Heart left ventricle (tissue), 16 donors: ENCODE results near the gene SH2D4B. TPM values are rescaled to one million over a fixed set of nuclear protein-coding genes. Genes with fewer than 3 reads are reported as not detected.

Source experiments
- ATAC-seq, 4 donors: fragments of 200-7000 bp; cut with Tn5 transposase; one replicate each; pipeline ENCODE4 v1.9.1; 2020 to 2022; ENCODE audit warnings: moderate library complexity in 4 of 4, mild to moderate bottlenecking in 3 of 4, moderate number of reproducible peaks in 1 of 4
- DNase-seq, 5 donors: peaks; one replicate each; pipeline ENCODE4 v3.0.0-alpha.2; 2020
- H3K27ac ChIP-seq, 12 donors: fragments of 200-600 bp; sonication (generic) in 4 of 12; one replicate each; pipeline versions ENCODE4 v1.5.0 to v1.8.0; 2016 to 2022; ENCODE audit warnings: mild to moderate bottlenecking in 2 of 12
- H3K27me3 ChIP-seq, 9 donors: fragments of 200-600 bp; sonication (generic) in 2 of 9; one replicate each; pipeline versions ENCODE4 v1.5.1 to v1.8.0; 2016 to 2022; ENCODE audit warnings: mild to moderate bottlenecking in 3 of 9
- H3K36me3 ChIP-seq, 9 donors: fragments of 200-600 bp; sonication (generic) in 2 of 9; one replicate each; pipeline versions ENCODE4 v1.5.0 to v1.8.0; 2018 to 2022; ENCODE audit warnings: mild to moderate bottlenecking in 2 of 9
- H3K4me1 ChIP-seq, 12 donors: fragments of 200-600 bp; sonication (generic) in 4 of 12; one replicate each; pipeline versions ENCODE4 v1.5.0 to v1.8.0; 2016 to 2022; ENCODE audit warnings: mild to moderate bottlenecking in 3 of 12
- H3K4me3 ChIP-seq, 12 donors: fragments of 200-600 bp; sonication (generic) in 4 of 12; one replicate each; pipeline versions ENCODE4 v1.5.0 to v1.8.0; 2017 to 2022; ENCODE audit warnings: mild to moderate bottlenecking in 9 of 12, moderate library complexity in 4 of 12
- H3K9me3 ChIP-seq, 12 donors: fragments of 200-600 bp; sonication (generic) in 4 of 12; one replicate each; pipeline versions ENCODE4 v1.5.0 to v1.8.0; 2016 to 2022; ENCODE audit warnings: mild to moderate bottlenecking in 1 of 12
- POLR2A ChIP-seq, 2 donors: fragments of 450-650 bp; IDR thresholded peaks; one replicate each; pipeline ENCODE4 v1.6.1; 2017; ENCODE audit warnings: antibody characterized with exemption in 2 of 2, mild to moderate bottlenecking in 2 of 2, moderate library complexity in 2 of 2
- WGBS, 4 donors: extraction: QIAGEN DNeasy Blood & Tissue Kit in 2 of 4; methylation state at CpG; one replicate each; pipeline versions ENCODE4 v1.1.5 to v1.1.7; 2013 to 2018; 5-methylcytosine and 5-hydroxymethylcytosine counted together
- intact Hi-C, 10 donors: fragments of 100-400 bp; cut with DNase I; formaldehyde crosslinking; loops; one replicate each; pipeline versions ENCODE4 v1.11.1 to v1.14.2; 2022
- polyA plus RNA-seq, 2 donors: library from polyadenylated mRNA; stranded (reverse); fragments of 200-250 nt; gene quantifications; one replicate each; pipeline ENCODE4 v1.2.3, GENCODE V29; 2013
- total RNA-seq, 9 donors: library from RNA; depleted of rRNA in 2 of 9; stranded (reverse); fragments of >200 nt in 2 of 9; fragmentation: NEBNext Ultra II Directional in 3 of 9; extraction: Animal tissue kit (Norgen Biotek cat#: 25700) in 3 of 9; gene quantifications; one replicate each; pipeline versions ENCODE4 v1.1.0 to v1.2.4, GENCODE V29; 2016 to 2023
- TF ChIP-seq, protein P1 (sequence below), 12 donors: fragments of 200-600 bp; sonication (generic) in 4 of 12; IDR thresholded peaks; one replicate each; pipeline versions ENCODE4 v1.5.0 to v1.8.0; 2018 to 2022; ENCODE audit warnings: antibody characterized with exemption in 12 of 12, mild to moderate bottlenecking in 5 of 12
- donor health status: ischemic (EF 13 %, LVEDD 7.1; RV severe dilation, severe dysfunction).
- donor health status: healthy with polysubstance abuse.
- donor health status: DM: no; HTN: yes; CAD: no.
- donor health status: DM: no; HTN: no; CAD: no.
- donor health status: ischemic (EF 25% LVEDD 6.9; RV normal size, moderate dysfunction).
- donor health status: ischemic (EF 25% LVEDD 5.7; RV mildly dilated, moderate dysfunction).
- donor health status: healthy.
- donor health status: DM: yes; HTN: yes; CAD: no.
- donor health status: ischemic (EF 35%, LVEDD 5.7; RV mildly dilated, moderate dysfunction).
- donor health status: nonischemic (EF 11% LVEDD 7.7; RV severe dilation, severe dysfunction).
- donor health status: DM: yes; HTN: yes; CAD: no.
- donor health status: PGD.
- donor health status: ischemic (EF 29% LVEDD 5.4; RV normal size, mild dysfunction).
- donor health status: nonischemic (EF 23%, LVEDD 6.1; RV moderate dilation, normal function).

Gene SH2D4B
- total and polyA plus RNA-seq, 11 donors, result 0.19 TPM; not detected in 10

DNA sequence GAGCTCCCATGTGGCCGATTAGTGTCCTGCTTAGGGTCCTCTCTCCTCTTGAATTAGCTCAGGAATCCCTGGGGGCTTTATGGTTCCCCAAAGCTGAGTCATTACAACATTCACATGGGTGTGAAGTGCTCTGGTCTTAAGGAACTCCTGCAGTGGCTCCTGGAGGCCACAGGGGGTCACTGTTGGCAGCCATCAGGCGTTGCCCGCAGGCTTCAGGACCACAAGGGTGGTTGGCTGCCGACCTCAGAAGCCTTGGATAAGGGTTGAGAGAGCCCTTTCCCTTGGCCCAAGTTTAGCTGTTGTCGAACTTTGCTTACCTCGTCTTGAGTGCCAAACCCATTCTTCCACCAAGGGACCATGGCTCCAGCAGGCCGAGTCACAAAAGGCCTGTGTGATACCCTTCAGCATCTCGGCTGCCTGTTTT, 61.7 kb downstream of the SH2D4B start:
- DNase-seq (peak; percentile 25 to 76 (median 40)), ATAC-seq (peak in 3 of 4 donors; percentile 68 to 89 (median 88))
- no peak for TF ChIP-seq POLR2A (IDR thresholded peaks at IDR 0.05)
- TF ChIP-seq, protein P1, sequence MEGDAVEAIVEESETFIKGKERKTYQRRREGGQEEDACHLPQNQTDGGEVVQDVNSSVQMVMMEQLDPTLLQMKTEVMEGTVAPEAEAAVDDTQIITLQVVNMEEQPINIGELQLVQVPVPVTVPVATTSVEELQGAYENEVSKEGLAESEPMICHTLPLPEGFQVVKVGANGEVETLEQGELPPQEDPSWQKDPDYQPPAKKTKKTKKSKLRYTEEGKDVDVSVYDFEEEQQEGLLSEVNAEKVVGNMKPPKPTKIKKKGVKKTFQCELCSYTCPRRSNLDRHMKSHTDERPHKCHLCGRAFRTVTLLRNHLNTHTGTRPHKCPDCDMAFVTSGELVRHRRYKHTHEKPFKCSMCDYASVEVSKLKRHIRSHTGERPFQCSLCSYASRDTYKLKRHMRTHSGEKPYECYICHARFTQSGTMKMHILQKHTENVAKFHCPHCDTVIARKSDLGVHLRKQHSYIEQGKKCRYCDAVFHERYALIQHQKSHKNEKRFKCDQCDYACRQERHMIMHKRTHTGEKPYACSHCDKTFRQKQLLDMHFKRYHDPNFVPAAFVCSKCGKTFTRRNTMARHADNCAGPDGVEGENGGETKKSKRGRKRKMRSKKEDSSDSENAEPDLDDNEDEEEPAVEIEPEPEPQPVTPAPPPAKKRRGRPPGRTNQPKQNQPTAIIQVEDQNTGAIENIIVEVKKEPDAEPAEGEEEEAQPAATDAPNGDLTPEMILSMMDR (IDR thresholded peaks at IDR 0.05), result peak; percentile 45 to 77 (median 60)
- no peaks in the 10 kb centered on the region for H3K9me3 ChIP-seq
- H3K4me3 ChIP-seq, result no peak overlapping the region
- H3K36me3 ChIP-seq, result no peaks in the 10 kb centered on the region
- peaks cover 0 to 16% (median 0%) of the 10 kb centered on the region in 12 donors for H3K4me1 ChIP-seq
- H3K27ac ChIP-seq, result no peak overlapping the region
- H3K27me3 ChIP-seq, result no peaks in the 10 kb centered on the region
- WGBS, 4 donors, result 29 to 44% (median 39%) methylated on average over 8 of the region's 8 CpGs
- intact Hi-C loops, result loop anchor here in 2 of 10 donors (5.0 to 10.0 kb wide), 3 partner anchors 155 to 212 kb away; no protein-coding TSS in a partner anchor

- Histone ChIP-seq H3K36me3 (no peaks in the 10 kb centered on the region), H3K27ac (no peak overlapping the region), H3K27me3 (no peaks in the 10 kb centered on the region), H3K4me3 (no peak overlapping the region), H3K4me1 (peaks cover 0 to 16% (median 0%) of the 10 kb centered on the region in 12 donors), H3K9me3 (no peaks in the 10 kb centered on the region)
- no peak for DNase-seq
- TF ChIP-seq, protein P1 (IDR thresholded peaks at IDR 0.05), result no peak
- no peak for TF ChIP-seq POLR2A (IDR thresholded peaks at IDR 0.05)
- intact Hi-C loops, result no loop called here
- 80 to 90% (median 87%) methylated on average over 3 of the region's 3 CpGs for WGBS, 4 donors
- no peak for ATAC-seq
Measured at GRCh38 chr10:80600256-80600655, 62.6 kb downstream of the SH2D4B start.

GRCh38 chr10:80602881-80603280, 65.2 kb downstream of the SH2D4B start:
- WGBS, 4 donors, result 95 to 98% (median 96%) methylated on average over 4 of the region's 4 CpGs
- no peak for DNase-seq
- TF ChIP-seq, protein P1 (IDR thresholded peaks at IDR 0.05), result no peak
- no peak for TF ChIP-seq POLR2A (IDR thresholded peaks at IDR 0.05)
- no peaks in the 10 kb centered on the region for H3K9me3 ChIP-seq
- H3K4me1 ChIP-seq, result peaks cover 0 to 9% (median 0%) of the 10 kb centered on the region in 12 donors
- intact Hi-C loops, result no loop called here
- no peak for ATAC-seq
- H3K27ac ChIP-seq, result no peak overlapping the region
- H3K27me3 ChIP-seq, result no peaks in the 10 kb centered on the region
- H3K36me3 ChIP-seq, result no peaks in the 10 kb centered on the region
- no peak overlapping the region for H3K4me3 ChIP-seq

DNA sequence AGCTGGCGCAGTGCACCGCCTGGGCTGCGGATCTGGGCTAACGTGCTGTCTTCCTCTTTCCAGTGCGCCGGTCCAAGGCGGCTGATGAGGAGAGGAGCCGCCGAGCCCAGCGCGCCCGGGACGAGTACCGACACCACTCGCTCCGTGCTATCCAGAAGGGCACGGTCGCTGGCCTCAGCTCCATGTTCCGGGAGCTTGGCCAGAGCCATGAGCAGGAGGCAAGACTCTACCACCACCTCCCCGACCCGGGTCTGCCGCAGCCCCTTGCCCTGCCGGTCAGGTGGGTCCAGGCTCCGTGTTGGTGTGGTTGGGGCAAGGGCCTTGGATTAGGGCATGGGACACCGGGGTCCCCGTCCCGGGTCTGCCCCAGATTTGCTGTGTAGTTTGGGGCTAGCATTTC, 65.8 kb downstream of the SH2D4B start:
- no peaks in the 10 kb centered on the region for H3K36me3 ChIP-seq
- DNase-seq (no peak), ATAC-seq (no peak)
- H3K27ac ChIP-seq, result no peak overlapping the region
- H3K4me1 ChIP-seq, result peaks cover 0 to 7% (median 0%) of the 10 kb centered on the region in 12 donors
- intact Hi-C loops, result no loop called here
- TF ChIP-seq, protein P1 (IDR thresholded peaks at IDR 0.05), result no peak
- no peak for TF ChIP-seq POLR2A (IDR thresholded peaks at IDR 0.05)
- no peaks in the 10 kb centered on the region for H3K9me3 ChIP-seq
- H3K27me3 ChIP-seq, result no peaks in the 10 kb centered on the region
- WGBS, 4 donors, result 91 to 98% (median 94%) methylated on average over 16 to 27 of the region's 27 CpGs
- no peak overlapping the region for H3K4me3 ChIP-seq
